Tongue (tissue), 2 donors: ENCODE data around the gene ELF2. TPM values are rescaled to one million over a fixed set of nuclear protein-coding genes. Genes with fewer than 3 reads are reported as not detected.
A peak's percentile ranks its signal among the peaks of the same experiment; 100 is the strongest.
"Not testable (repeated sequence)": the region's sequence is repeated elsewhere in the genome, so short reads cannot be mapped to it uniquely, and the experiment has no call there.

Experiments
- DNase-seq: peaks from one replicate; pipeline ENCODE4 v3.0.0-alpha.2; 2015
- total RNA-seq: library from RNA; depleted of rRNA; stranded (reverse); fragments of >200 nt; gene quantifications from one replicate; pipeline ENCODE4 v1.2.3, GENCODE V29; 2014

Gene ELF2
- total RNA-seq, 1 donor from 2014 or later = 119 TPM

GRCh38 chr4:139142980-139143379 is 34.0 kb downstream of the ELF2 start:
- peak; percentile 61 for DNase-seq

GRCh38 chr4:139142087-139142486 is 34.9 kb downstream of the ELF2 start:
- DNase-seq = no peak

GRCh38 chr4:139137763-139138162 is 39.3 kb downstream of the ELF2 start:
- no peak for DNase-seq

GRCh38 chr4:139134403-139134802 is 42.6 kb downstream of the ELF2 start:
- no peak for DNase-seq

GRCh38 chr4:139131209-139131870 is 45.7 kb downstream of the ELF2 start:
- no peak for DNase-seq

GRCh38 chr4:139129206-139129605 is 47.8 kb downstream of the ELF2 start:
- DNase-seq = no peak

- no peak for DNase-seq
Measured at GRCh38 chr4:139126898-139127297, 50.1 kb downstream of the ELF2 start.

- no peak for DNase-seq
Measured at GRCh38 chr4:139123910-139124309, 53.1 kb downstream of the ELF2 start.

GRCh38 chr4:139118365-139118764 is 58.7 kb downstream of the ELF2 start:
- no peak for DNase-seq

GRCh38 chr4:139115226-139115625 is 61.8 kb downstream of the ELF2 start:
- DNase-seq = no peak

- not testable (repeated sequence) for DNase-seq
Measured at GRCh38 chr4:139114795-139115194, 62.2 kb downstream of the ELF2 start.

GRCh38 chr4:139112650-139113049 is 64.4 kb downstream of the ELF2 start:
- no peak for DNase-seq

GRCh38 chr4:139108567-139109128 is 68.4 kb downstream of the ELF2 start:
- DNase-seq = no peak

- DNase-seq = peak; percentile 95
Measured at GRCh38 chr4:139099366-139099982, 77.5 kb downstream of the ELF2 start.

- no peak for DNase-seq
Measured at GRCh38 chr4:139092271-139092670, 84.7 kb downstream of the ELF2 start.

GRCh38 chr4:139085141-139085540 is 91.9 kb downstream of the ELF2 start:
- DNase-seq = peak; percentile 14

- no peak for DNase-seq
Measured at GRCh38 chr4:139084804-139085093, 92.3 kb downstream of the ELF2 start.

GRCh38 chr4:139083956-139084803 is 92.8 kb downstream of the ELF2 start:
- peak; percentile 96 for DNase-seq

GRCh38 chr4:139083607-139083955 is 93.4 kb downstream of the ELF2 start:
- DNase-seq = peak; percentile 72

- DNase-seq = peak; percentile 99
Measured at GRCh38 chr4:139082750-139083606, 94.0 kb downstream of the ELF2 start.

- no peak for DNase-seq
Measured at GRCh38 chr4:139078926-139079325, 98.1 kb downstream of the ELF2 start.
